Measurements from ENCODE around the gene AK6.

The AK6 gene

DNA sequence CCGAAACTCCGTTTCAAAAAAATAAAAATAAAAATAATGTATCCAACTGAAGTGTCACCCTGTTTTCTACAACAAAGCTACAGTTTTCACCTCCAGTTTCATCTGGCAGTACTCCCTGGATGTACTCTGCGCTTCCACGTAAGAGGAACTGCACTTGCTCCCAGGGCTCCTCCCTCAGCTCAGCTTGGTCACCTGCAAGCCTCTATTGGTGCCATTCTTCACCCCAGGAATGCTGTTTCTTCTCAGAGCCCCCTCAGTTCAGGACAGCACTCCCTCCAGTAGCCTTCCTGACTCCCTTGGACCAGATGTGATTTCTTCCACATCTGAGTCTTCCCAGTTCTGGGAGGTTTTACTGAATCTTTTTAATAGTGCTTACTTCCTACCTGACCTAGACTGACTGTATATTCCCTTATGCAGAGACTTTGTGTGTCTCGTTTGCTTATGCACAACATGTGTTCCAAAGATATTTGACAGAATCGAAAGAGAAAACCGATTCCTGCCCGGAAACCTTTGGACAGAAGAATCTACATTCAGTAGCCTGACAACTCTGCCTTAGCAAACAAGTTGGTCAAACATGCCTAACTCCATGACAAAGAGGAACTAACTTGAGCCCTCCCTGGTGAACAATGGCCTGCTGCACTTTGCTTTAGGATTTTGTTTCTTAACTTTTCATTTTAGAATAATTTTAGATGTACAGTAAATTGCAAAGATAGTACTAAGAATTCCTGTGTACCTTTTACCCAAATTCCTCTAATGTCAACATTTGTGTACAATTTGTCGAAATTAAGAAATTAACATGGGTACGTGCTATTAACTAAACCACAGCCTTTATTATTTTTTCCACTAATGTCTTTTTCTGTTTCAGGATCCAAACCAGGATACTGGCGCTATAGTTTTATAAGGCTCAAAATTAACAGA is 37.5 kb downstream of the AK6 start:
- Histone ChIP-seq H3K27ac (peak overlapping the region; percentile 76), H3K9ac (peak overlapping the region; percentile 6)
- TF ChIP-seq, protein P1, sequence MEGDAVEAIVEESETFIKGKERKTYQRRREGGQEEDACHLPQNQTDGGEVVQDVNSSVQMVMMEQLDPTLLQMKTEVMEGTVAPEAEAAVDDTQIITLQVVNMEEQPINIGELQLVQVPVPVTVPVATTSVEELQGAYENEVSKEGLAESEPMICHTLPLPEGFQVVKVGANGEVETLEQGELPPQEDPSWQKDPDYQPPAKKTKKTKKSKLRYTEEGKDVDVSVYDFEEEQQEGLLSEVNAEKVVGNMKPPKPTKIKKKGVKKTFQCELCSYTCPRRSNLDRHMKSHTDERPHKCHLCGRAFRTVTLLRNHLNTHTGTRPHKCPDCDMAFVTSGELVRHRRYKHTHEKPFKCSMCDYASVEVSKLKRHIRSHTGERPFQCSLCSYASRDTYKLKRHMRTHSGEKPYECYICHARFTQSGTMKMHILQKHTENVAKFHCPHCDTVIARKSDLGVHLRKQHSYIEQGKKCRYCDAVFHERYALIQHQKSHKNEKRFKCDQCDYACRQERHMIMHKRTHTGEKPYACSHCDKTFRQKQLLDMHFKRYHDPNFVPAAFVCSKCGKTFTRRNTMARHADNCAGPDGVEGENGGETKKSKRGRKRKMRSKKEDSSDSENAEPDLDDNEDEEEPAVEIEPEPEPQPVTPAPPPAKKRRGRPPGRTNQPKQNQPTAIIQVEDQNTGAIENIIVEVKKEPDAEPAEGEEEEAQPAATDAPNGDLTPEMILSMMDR (IDR thresholded peaks at IDR 0.05): no peak

DNA sequence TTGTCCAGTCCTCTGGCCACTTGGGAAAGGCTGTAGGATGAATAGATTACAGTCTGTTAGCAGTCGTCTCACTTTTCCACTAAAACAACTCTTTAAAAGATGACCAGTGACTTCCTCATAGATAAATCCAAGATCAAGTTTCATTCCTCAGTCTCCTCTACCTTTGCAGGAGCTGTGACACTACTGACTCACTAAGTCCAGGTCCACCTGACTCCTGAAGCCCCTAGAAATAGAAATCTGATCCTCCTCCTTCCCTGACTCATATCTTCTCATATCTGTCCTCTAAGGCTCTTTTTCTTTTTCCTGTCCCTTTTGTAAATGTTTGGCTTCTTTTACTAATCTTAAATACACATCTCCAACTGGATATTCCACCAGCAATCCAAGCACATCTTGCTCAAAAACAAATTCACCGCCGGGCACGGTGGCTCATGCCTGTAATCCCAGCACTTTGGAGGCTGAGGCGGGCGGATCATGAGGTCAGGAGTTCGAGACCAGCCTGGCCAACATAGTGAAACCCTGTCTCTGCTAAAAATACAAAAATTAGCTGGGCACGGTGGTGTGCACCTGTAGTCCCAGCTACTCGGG is 39.3 kb downstream of the AK6 start:
- no peak overlapping the region for H3K4me3 ChIP-seq (ENCODE audit: low read depth, low read length)
- TF ChIP-seq, protein P1 (IDR thresholded peaks at IDR 0.05): no peak
- no peaks in the 10 kb centered on the region for H3K9me3 ChIP-seq (ENCODE audit: control insufficient read depth, low read length)
- H3K27ac ChIP-seq: peak overlapping the region; percentile 45
- H3K27me3 ChIP-seq (ENCODE audit: control insufficient read depth, insufficient read depth, low read length): no peaks in the 10 kb centered on the region
- no peak overlapping the region for H2AFZ ChIP-seq
- H3K4me1 ChIP-seq: peaks cover 15% of the 10 kb centered on the region
- no peak overlapping the region for H3K4me2 ChIP-seq (ENCODE audit: low read length)
- no peaks in the 10 kb centered on the region for H3K36me3 ChIP-seq (ENCODE audit: control insufficient read depth, insufficient read depth, low read length)
- no peak overlapping the region for H3K9ac ChIP-seq
- H3K79me2 ChIP-seq: no peaks in the 10 kb centered on the region

More for the DNA sequence above, 37.5 kb downstream of the AK6 start:
- Histone ChIP-seq H3K9me3 (ENCODE audit: control insufficient read depth, low read length) (no peaks in the 10 kb centered on the region), H3K4me1 (peaks cover 15% of the 10 kb centered on the region), H3K79me2 (no peaks in the 10 kb centered on the region), H2AFZ (peak overlapping the region; percentile 93), H3K4me3 (ENCODE audit: low read depth, low read length) (peak overlapping the region; percentile 81), H3K36me3 (ENCODE audit: control insufficient read depth, insufficient read depth, low read length) (no peaks in the 10 kb centered on the region), H3K4me2 (ENCODE audit: low read length) (peak overlapping the region; percentile 93), H3K27me3 (ENCODE audit: control insufficient read depth, insufficient read depth, low read length) (no peaks in the 10 kb centered on the region)

DNA sequence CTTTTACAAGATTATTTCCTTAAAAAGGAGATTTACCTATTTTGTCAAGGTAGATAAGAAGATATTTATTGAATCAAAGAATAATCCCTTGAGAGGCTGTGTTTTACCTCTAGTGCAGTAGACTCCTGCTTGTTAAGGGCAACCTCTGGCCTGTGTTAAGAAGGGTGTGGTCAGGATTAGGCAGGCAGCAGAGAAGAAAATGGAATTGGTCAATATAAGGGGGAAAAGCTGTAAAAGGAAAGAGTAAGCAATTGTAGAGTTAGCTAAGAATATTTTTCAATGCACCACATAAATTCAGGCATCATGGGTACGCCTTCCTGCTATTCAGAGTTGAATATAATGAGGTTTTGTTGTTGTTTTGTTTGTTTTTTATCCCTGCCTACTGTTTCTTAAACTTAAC is 43.0 kb downstream of the AK6 start:
- Histone ChIP-seq H3K36me3 (ENCODE audit: control insufficient read depth, insufficient read depth, low read length) (no peaks in the 10 kb centered on the region), H3K27me3 (ENCODE audit: control insufficient read depth, insufficient read depth, low read length) (no peaks in the 10 kb centered on the region)
- TF ChIP-seq, protein P1 (IDR thresholded peaks at IDR 0.05): no peak

DNA sequence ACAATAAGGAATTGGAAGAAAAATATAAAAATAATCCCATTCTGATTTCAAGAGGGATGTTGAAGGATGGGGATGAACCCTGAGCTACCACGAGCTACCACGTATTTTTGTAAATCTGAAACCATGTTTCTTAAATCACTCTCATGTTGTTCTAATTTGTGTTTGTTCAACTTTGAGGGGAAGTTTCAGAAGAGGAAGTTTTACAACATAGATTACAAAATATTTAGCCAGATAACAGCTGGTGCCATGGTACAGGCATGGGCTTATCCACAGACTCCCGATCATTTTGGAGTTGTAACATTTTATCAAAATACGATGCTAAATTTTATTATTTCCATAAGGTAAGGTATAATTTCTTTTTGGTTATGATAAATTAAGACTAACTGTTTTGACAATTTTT is 51.9 kb downstream of the AK6 start:
- no peaks in the 10 kb centered on the region for H3K27me3 ChIP-seq (ENCODE audit: control insufficient read depth, insufficient read depth, low read length)
- H3K4me2 ChIP-seq (ENCODE audit: low read length): no peak overlapping the region
- H2AFZ ChIP-seq: no peak overlapping the region
- TF ChIP-seq, protein P1 (IDR thresholded peaks at IDR 0.05): no peak
- H3K27ac ChIP-seq: no peak overlapping the region
- H3K36me3 ChIP-seq (ENCODE audit: control insufficient read depth, insufficient read depth, low read length): no peaks in the 10 kb centered on the region
- H3K9me3 ChIP-seq (ENCODE audit: control insufficient read depth, low read length): no peaks in the 10 kb centered on the region
- H3K4me3 ChIP-seq (ENCODE audit: low read depth, low read length): no peak overlapping the region
- H3K9ac ChIP-seq: no peak overlapping the region
- no peaks in the 10 kb centered on the region for H3K79me2 ChIP-seq
- H3K4me1 ChIP-seq: no peaks in the 10 kb centered on the region

More for the DNA sequence above, 43.0 kb downstream of the AK6 start:
- no peak overlapping the region for H2AFZ ChIP-seq
- no peak overlapping the region for H3K27ac ChIP-seq
- H3K4me1 ChIP-seq: peaks cover 7% of the 10 kb centered on the region
- H3K9me3 ChIP-seq (ENCODE audit: control insufficient read depth, low read length): no peaks in the 10 kb centered on the region
- H3K4me3 ChIP-seq (ENCODE audit: low read depth, low read length): no peak overlapping the region
- H3K4me2 ChIP-seq (ENCODE audit: low read length): no peak overlapping the region
- no peak overlapping the region for H3K9ac ChIP-seq
- no peaks in the 10 kb centered on the region for H3K79me2 ChIP-seq
